Right lobe of liver (tissue), 6 donors: ENCODE measurements around the gene RGS9. TPM values are rescaled to one million over a fixed set of nuclear protein-coding genes. Genes with fewer than 3 reads are reported as not detected.
A peak's percentile ranks its signal among the peaks of the same experiment; 100 is the strongest.
"Not testable (repeated sequence)": the region's sequence is repeated elsewhere in the genome, so short reads cannot be mapped to it uniquely, and the experiment has no call there.

Experiments
- ATAC-seq, 4 donors: fragments of 200-7000 bp; cut with Tn5 transposase; one replicate each; pipeline ENCODE4 v1.9.1; 2020; ENCODE audit warnings: mild to moderate bottlenecking in 4 of 4, moderate library complexity in 4 of 4
- DNase-seq, 3 donors: peaks; one replicate each; pipeline ENCODE4 v3.0.0-alpha.2; 2020
- H3K27ac ChIP-seq, 3 donors: fragments of 200-600 bp; one replicate each; pipeline ENCODE4 v1.8.0; 2022
- H3K27me3 ChIP-seq, 2 donors: fragments of 200-600 bp; one replicate each; pipeline ENCODE4 v1.8.0; 2022
- H3K36me3 ChIP-seq, 4 donors: fragments of 200-600 bp; sonication (generic) in 1 of 4; one replicate each; pipeline versions ENCODE4 v1.5.1 to v1.8.0; 2017 to 2022; ENCODE audit warnings: control low read depth in 1 of 4
- H3K4me1 ChIP-seq, 4 donors: fragments of 200-600 bp; sonication (generic) in 1 of 4; one replicate each; pipeline versions ENCODE4 v1.5.1 to v1.8.0; 2017 to 2022; ENCODE audit warnings: control low read depth in 1 of 4
- H3K4me3 ChIP-seq, 3 donors: fragments of 200-600 bp; one replicate each; pipeline ENCODE4 v1.8.0; 2022
- H3K9me3 ChIP-seq, 4 donors: fragments of 200-600 bp; sonication (generic) in 1 of 4; one replicate each; pipeline versions ENCODE4 v1.5.1 to v1.8.0; 2017 to 2022; ENCODE audit warnings: control low read depth in 1 of 4
- CTCF ChIP-seq, 4 donors: fragments of 200-600 bp in 3 of 4; fragments of 450-650 bp in 1 of 4; IDR thresholded peaks; one replicate each; pipeline versions ENCODE4 v1.5.1 to v1.8.0; 2016 to 2022; ENCODE audit warnings: antibody characterized with exemption in 4 of 4, mild to moderate bottlenecking in 2 of 4
- POLR2A ChIP-seq: fragments of 450-650 bp; IDR thresholded peaks from one replicate; pipeline ENCODE4 v1.6.1; 2017; ENCODE audit warnings: antibody characterized with exemption, mild to moderate bottlenecking
- WGBS: methylation state at CpG from one replicate; pipeline ENCODE4 v1.1.6; 2018; ENCODE audit warnings: low coverage, low lambda C conversion rate; ENCODE audit not compliant: insufficient coverage; ENCODE audit errors: missing lambda C conversion rate; 5-methylcytosine and 5-hydroxymethylcytosine counted together
- intact Hi-C, 2 donors: fragments of 100-400 bp; cut with DNase I; formaldehyde crosslinking; loops; one replicate each; pipeline versions ENCODE4 v1.11.2 to v1.14.1; 2022
- total RNA-seq, 6 experiments: library from RNA; depleted of rRNA in 2 of 6; stranded (reverse); fragments of >200 nt in 2 of 6; fragmentation: NEBNext Ultra II Directional in 3 of 6; extraction: Animal tissue kit (Norgen Biotek cat#: 25700) in 3 of 6; gene quantifications; one replicate each; pipeline versions ENCODE4 v1.1.0 to v1.2.4, GENCODE V29; 2016 to 2023
- donor health status: DM: no; HTN: yes; CAD: no.
- donor health status: DM: no; HTN: no; CAD: no.
- donor health status: DM: no; HTN: no; CAD: no.
- donor health status: DM: no; HTN: yes; CAD: no.
- donor health status: DM: no; HTN: yes; CAD: no.

The RGS9 gene
- total RNA-seq, 6 experiments from 2014 or later = 1.9 to 12.8 (median 5.7) TPM

- 86% methylated on average over 1 of the region's 1 CpG for WGBS
- no peak overlapping the region for H3K4me3 ChIP-seq
- no peak for ATAC-seq
- H3K27me3 ChIP-seq = no peaks in the 10 kb centered on the region
- peak in 1 of 3 donors; percentile 1 for DNase-seq
- intact Hi-C loops = loop anchor here in 1 of 2 donors (5.0 kb wide), 1 partner anchor 33 kb away; no protein-coding TSS in a partner anchor
- no peaks in the 10 kb centered on the region for H3K9me3 ChIP-seq
- no peak for TF ChIP-seq POLR2A
- TF ChIP-seq CTCF (IDR thresholded peaks at IDR 0.05) = no peak
- no peaks in the 10 kb centered on the region for H3K4me1 ChIP-seq
- no peaks in the 10 kb centered on the region for H3K36me3 ChIP-seq
- H3K27ac ChIP-seq = no peak overlapping the region
Observed at GRCh38 chr17:65095465-65095864, 41.7 kb upstream of the RGS9 start.

GRCh38 chr17:65096382-65096781, 40.8 kb upstream of the RGS9 start:
- intact Hi-C loops = loop anchor here in 1 of 2 donors (5.0 kb wide), 1 partner anchor 34 kb away; no protein-coding TSS in a partner anchor
- H3K4me3 ChIP-seq, H3K9me3 ChIP-seq, H3K27me3 ChIP-seq, H3K36me3 ChIP-seq, H3K4me1 ChIP-seq, H3K27ac ChIP-seq, ATAC-seq: not testable (repeated sequence)
- 92% methylated on average over 2 of the region's 2 CpGs for WGBS
- peak in 1 of 3 donors; percentile 15 for DNase-seq

- no peak for ATAC-seq
- no peak overlapping the region for H3K27ac ChIP-seq
- no peak overlapping the region for H3K4me3 ChIP-seq
- no peaks in the 10 kb centered on the region for H3K36me3 ChIP-seq
- no peaks in the 10 kb centered on the region for H3K9me3 ChIP-seq
- TF ChIP-seq CTCF (IDR thresholded peaks at IDR 0.05) (no peak), POLR2A (no peak)
- no peaks in the 10 kb centered on the region for H3K27me3 ChIP-seq
- no peaks in the 10 kb centered on the region for H3K4me1 ChIP-seq
- WGBS = 95% methylated on average over 2 of the region's 2 CpGs
- no peak for DNase-seq
- intact Hi-C loops = loop anchor here in 1 of 2 donors (5.0 kb wide), 1 partner anchor 35 kb away; no protein-coding TSS in a partner anchor
Observed at GRCh38 chr17:65097110-65097509, 40.1 kb upstream of the RGS9 start.

- no peak for ATAC-seq
- H3K27ac ChIP-seq = no peak overlapping the region
- intact Hi-C loops = loop anchor here in 1 of 2 donors (5.0 kb wide), 1 partner anchor 37 kb away; no protein-coding TSS in a partner anchor
- no peak for TF ChIP-seq CTCF (IDR thresholded peaks at IDR 0.05)
- no peak for TF ChIP-seq POLR2A
- no peak overlapping the region for H3K4me3 ChIP-seq
- no peaks in the 10 kb centered on the region for H3K4me1 ChIP-seq
- DNase-seq = no peak
- no peaks in the 10 kb centered on the region for H3K27me3 ChIP-seq
- no peaks in the 10 kb centered on the region for H3K9me3 ChIP-seq
- no peaks in the 10 kb centered on the region for H3K36me3 ChIP-seq
Observed at GRCh38 chr17:65099475-65099874, 37.7 kb upstream of the RGS9 start.

- H3K9me3 ChIP-seq = no peaks in the 10 kb centered on the region
- H3K36me3 ChIP-seq = no peaks in the 10 kb centered on the region
- DNase-seq (peak in 1 of 3 donors; percentile 45), ATAC-seq (peak; percentile 2 to 47 (median 20))
- 26% methylated on average over 5 of the region's 5 CpGs for WGBS
- H3K4me1 ChIP-seq = no peaks in the 10 kb centered on the region
- peak overlapping the region; percentile 5 to 66 (median 38) for H3K27ac ChIP-seq
- H3K27me3 ChIP-seq = no peaks in the 10 kb centered on the region
- intact Hi-C loops = loop anchor here in 1 of 2 donors (5.0 kb wide), 1 partner anchor 38 kb away; no protein-coding TSS in a partner anchor
- no peak for TF ChIP-seq POLR2A
- TF ChIP-seq CTCF (IDR thresholded peaks at IDR 0.05) = no peak
- peak overlapping the region; percentile 43 to 53 (median 53) for H3K4me3 ChIP-seq
Observed at GRCh38 chr17:65099941-65100315, 37.2 kb upstream of the RGS9 start.
